AG09309 (cell line): ENCODE results near the gene ELK3.

Source experiments
- DNase-seq: peaks from one replicate; pipeline ENCODE4 v3.0.0-alpha.2; 2010; ENCODE audit warnings: low read depth
- H3K4me3 ChIP-seq: 2 replicates; pipeline ENCODE4 v1.5.1; 2011; ENCODE audit warnings: mild to moderate bottlenecking, low read depth, low read length, moderate library complexity; ENCODE audit not compliant: control insufficient read depth
- CTCF ChIP-seq: IDR thresholded peaks from 2 replicates; pipeline ENCODE4 v1.5.1; 2011; ENCODE audit warnings: mild to moderate bottlenecking, low read depth, low read length, inconsistent platforms; ENCODE audit not compliant: insufficient read depth, control insufficient read depth; ENCODE audit errors: missing control alignments

ELK3 gene

DNA sequence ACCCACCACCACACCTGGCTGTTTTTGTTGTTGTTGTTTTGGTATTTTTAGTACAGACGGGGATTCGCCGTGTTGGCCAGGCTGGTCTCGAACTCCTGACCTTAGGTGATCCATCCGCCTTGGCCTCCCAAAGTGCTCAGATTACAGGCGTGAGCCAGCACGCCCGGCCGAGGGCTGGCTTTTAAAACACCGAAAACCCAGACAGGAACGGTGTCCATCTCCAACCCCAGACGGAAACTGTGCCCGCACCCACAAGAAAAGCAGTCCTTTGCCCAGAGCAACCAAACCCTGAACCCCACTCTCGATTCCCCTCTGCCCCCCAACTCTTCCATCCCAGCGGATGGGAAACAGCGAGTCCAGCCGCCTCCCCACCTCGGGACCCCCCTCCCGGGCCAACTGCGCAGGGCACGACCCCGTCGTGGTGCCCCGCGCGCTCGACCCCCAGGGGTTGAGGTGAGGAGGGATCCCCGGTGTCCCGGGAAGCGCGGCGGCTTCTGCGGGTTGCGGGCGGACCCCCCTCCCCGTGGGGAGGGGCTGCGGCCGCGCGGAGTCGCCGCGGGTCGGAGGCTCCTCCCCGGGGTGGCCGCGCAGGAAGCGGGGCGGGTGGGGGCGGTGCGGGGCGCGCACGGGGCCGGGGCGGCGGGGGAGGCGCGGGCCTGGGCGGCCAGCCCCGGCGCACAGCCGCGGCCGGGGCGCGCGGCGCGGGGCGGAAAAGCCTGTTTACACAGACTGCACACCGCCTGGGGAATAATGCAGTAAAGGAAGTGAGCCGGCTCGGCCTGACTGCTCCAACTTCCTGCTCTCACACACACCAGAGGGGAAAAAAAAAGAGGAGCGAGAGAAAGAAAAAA, at the start of gene ELK3:
Gene ELK3 (plus strand): TSS at position 651 of the 851 bp plus-strand sequence.
- no peak for TF ChIP-seq CTCF
- DNase-seq: no peak
- peak within 1 kb of the TSS; percentile 90 for H3K4me3 ChIP-seq

DNA sequence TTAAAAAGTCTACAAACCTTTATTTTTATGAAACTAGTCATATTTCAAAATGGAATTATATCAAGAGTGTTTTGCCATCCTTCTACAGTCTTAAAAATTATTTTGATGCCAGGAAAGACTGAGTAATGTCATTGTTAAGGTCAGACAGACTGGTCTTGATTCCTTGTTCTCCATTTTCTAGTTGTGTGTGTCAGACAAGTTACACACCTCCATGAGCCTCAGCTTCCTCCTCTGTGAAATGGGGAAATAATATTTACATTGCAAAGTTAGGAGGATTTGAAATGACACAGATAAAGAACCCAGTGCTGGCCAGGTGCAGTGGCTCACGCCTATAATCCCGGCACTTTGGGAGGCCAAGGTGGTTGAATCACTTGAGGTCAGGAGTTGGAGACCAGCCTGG, 47.4 kb upstream of the ELK3 start:
- no peak for DNase-seq
- no peak overlapping the region for H3K4me3 ChIP-seq
- no peak for TF ChIP-seq CTCF

DNA sequence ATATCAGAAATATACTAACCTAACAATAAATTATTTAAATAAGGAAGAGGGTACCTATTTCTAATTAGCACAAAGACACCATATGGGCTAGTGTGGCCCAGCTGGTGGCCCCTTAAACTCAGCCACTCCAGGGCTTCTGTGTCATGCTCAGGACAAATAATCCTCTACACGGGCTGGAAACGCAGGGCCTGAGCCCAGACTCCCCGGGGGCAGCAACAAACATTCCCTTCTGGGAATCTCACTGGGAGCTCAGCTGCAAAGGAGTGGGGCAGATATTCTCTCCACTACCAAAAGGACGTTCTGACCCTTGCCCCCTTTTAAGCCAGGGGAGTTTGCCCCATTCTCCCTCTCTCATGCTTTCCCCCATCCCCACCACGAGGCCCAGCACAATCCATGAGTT, 43.7 kb upstream of the ELK3 start:
- no peak for DNase-seq
- TF ChIP-seq CTCF: no peak
- no peak overlapping the region for H3K4me3 ChIP-seq

GRCh38 chr12:96152164-96152563, 42.0 kb upstream of the ELK3 start:
- H3K4me3 ChIP-seq: no peak overlapping the region
- TF ChIP-seq CTCF: no peak
- no peak for DNase-seq

- DNase-seq: no peak
- no peak overlapping the region for H3K4me3 ChIP-seq
- no peak for TF ChIP-seq CTCF
Measured at GRCh38 chr12:96153131-96153725, 40.9 kb upstream of the ELK3 start.

DNA sequence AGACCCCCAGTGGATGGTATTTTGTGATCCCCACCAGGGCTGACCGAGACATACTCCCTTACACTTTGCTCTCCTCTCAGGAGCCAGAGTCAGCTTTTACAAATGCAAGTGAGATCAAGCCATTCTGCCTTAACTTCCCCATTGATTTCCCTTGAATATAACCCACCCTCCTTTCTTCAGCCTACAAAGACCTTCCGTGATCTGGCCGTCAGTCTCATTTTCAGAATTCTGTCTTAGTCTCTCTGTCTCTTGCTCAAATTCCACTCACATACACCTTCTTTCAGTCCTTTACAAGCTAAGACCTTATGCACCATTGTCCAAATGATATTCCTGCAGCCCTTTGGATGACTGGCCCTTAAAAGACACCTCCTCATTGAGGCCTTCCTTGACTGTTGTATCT, 39.0 kb upstream of the ELK3 start:
- no peak for TF ChIP-seq CTCF
- H3K4me3 ChIP-seq: no peak overlapping the region
- no peak for DNase-seq
